HEK293 (cell line): Measurements from ENCODE around the gene SH3BP2.

ENCODE experiments used
- CTCF ChIA-PET: fragments of 350-600 bp; formaldehyde crosslinking; extraction: SDS; loops from one replicate; lab custom pipeline; 2021; ENCODE audit warnings: antibody characterized with exemption; lab: Yijun Ruan, JAX
- POLR2A ChIA-PET: fragments of 300-600 bp; formaldehyde crosslinking; extraction: SDS; loops from one replicate; lab custom pipeline; 2020; ENCODE audit warnings: antibody characterized with exemption, inconsistent platforms; lab: Yijun Ruan, JAX
- H3K27ac ChIP-seq: fragments of 200-500 bp; sonication (Bioruptor generic); 2 replicates; pipeline ENCODE4 v1.5.1; 2014; ENCODE audit warnings: low read depth, low read length, control low read depth, inconsistent platforms; ENCODE audit errors: extremely low read depth
- H3K36me3 ChIP-seq, 2 experiments: fragments of 200-500 bp in 1 of 2; sonication (Bioruptor generic) in 1 of 2; 1 replicate in 1 of 2; 2 replicates in 1 of 2; pipeline ENCODE4 v1.5.1; 2014 to 2017; ENCODE audit warnings: inconsistent platforms in 2 of 2, low read length in 2 of 2; ENCODE audit not compliant: control insufficient read depth in 2 of 2, insufficient read depth in 1 of 2
- H3K4me1 ChIP-seq: fragments of 200-500 bp; sonication (Bioruptor generic); 2 replicates; pipeline ENCODE4 v1.5.1; 2014; ENCODE audit warnings: mild to moderate bottlenecking, low read length, inconsistent platforms; ENCODE audit not compliant: control insufficient read depth, insufficient read depth
- H3K4me3 ChIP-seq: 2 replicates; pipeline ENCODE4 v1.5.1; 2011; ENCODE audit warnings: low read depth, mild to moderate bottlenecking, control low read depth, low read length, moderate library complexity
- H3K9me3 ChIP-seq: fragments of 200-500 bp; sonication (Bioruptor generic); 2 replicates; pipeline ENCODE4 v1.5.1; 2014; ENCODE audit warnings: low read depth, low read length, inconsistent platforms; ENCODE audit not compliant: control insufficient read depth, insufficient read depth
- AEBP2 ChIP-seq: fragments of 450-650 bp; formaldehyde crosslinking; IDR thresholded peaks from 2 replicates; pipeline ENCODE4 v1.5.1; 2016; ENCODE audit warnings: missing biosample characterization, missing genetic modification characterization, borderline replicate concordance
- EGR2 ChIP-seq: fragments of 450-650 bp; formaldehyde crosslinking; IDR thresholded peaks from 2 replicates; pipeline ENCODE4 v1.5.1; 2016; ENCODE audit warnings: low read depth, missing biosample characterization, missing genetic modification characterization
- FEZF1 ChIP-seq: fragments of 450-650 bp; formaldehyde crosslinking; IDR thresholded peaks from 2 replicates; pipeline ENCODE4 v1.5.1; 2016; ENCODE audit warnings: missing biosample characterization, missing genetic modification characterization
- GLIS2 ChIP-seq: fragments of 450-650 bp; formaldehyde crosslinking; IDR thresholded peaks from 2 replicates; pipeline ENCODE4 v1.5.1; 2016; ENCODE audit warnings: missing biosample characterization, missing genetic modification characterization
- KLF1 ChIP-seq: fragments of 450-650 bp; formaldehyde crosslinking; IDR thresholded peaks from 2 replicates; pipeline ENCODE4 v1.5.1; 2016; ENCODE audit warnings: missing biosample characterization, missing genetic modification characterization
- KLF8 ChIP-seq: fragments of 450-650 bp; formaldehyde crosslinking; IDR thresholded peaks from 2 replicates; pipeline ENCODE4 v1.5.1; 2016; ENCODE audit warnings: missing biosample characterization, missing genetic modification characterization
- MZF1 ChIP-seq: fragments of 450-650 bp; formaldehyde crosslinking; IDR thresholded peaks from 2 replicates; pipeline ENCODE4 v1.5.1; 2017; ENCODE audit warnings: missing biosample characterization, missing genetic modification characterization, borderline replicate concordance
- PRDM6 ChIP-seq: fragments of 450-650 bp; formaldehyde crosslinking; IDR thresholded peaks from 2 replicates; pipeline ENCODE4 v1.5.1; 2017; ENCODE audit warnings: missing biosample characterization, missing genetic modification characterization
- ZBTB17 ChIP-seq: fragments of 450-650 bp; formaldehyde crosslinking; IDR thresholded peaks from 2 replicates; pipeline ENCODE4 v1.5.1; 2016; ENCODE audit warnings: missing biosample characterization, missing genetic modification characterization
- ZBTB8A ChIP-seq: fragments of 450-650 bp; formaldehyde crosslinking; IDR thresholded peaks from 2 replicates; pipeline ENCODE4 v1.5.1; 2016; ENCODE audit warnings: missing biosample characterization, missing genetic modification characterization
- ZFHX2 ChIP-seq: fragments of 450-650 bp; formaldehyde crosslinking; conservative IDR thresholded peaks from 2 replicates; pipeline ENCODE4 v1.5.1; 2016; ENCODE audit warnings: missing biosample characterization, missing genetic modification characterization
- ZFP69B ChIP-seq: fragments of 450-650 bp; formaldehyde crosslinking; IDR thresholded peaks from 2 replicates; pipeline ENCODE4 v1.5.1; 2016; ENCODE audit warnings: missing biosample characterization, missing genetic modification characterization
- ZNF114 ChIP-seq: fragments of 450-650 bp; formaldehyde crosslinking; IDR thresholded peaks from 2 replicates; pipeline ENCODE4 v1.5.0; 2017; ENCODE audit warnings: missing biosample characterization, missing genetic modification characterization
- ZNF24 ChIP-seq: fragments of 450-650 bp; formaldehyde crosslinking; IDR thresholded peaks from 2 replicates; pipeline ENCODE4 v1.5.1; 2016; ENCODE audit warnings: missing biosample characterization, missing genetic modification characterization
- ZNF600 ChIP-seq: fragments of 450-650 bp; formaldehyde crosslinking; IDR thresholded peaks from 2 replicates; pipeline ENCODE4 v1.5.1; 2016; ENCODE audit warnings: missing biosample characterization, missing genetic modification characterization
- ZNF776 ChIP-seq: fragments of 450-650 bp; formaldehyde crosslinking; IDR thresholded peaks from 2 replicates; pipeline ENCODE4 v1.5.0; 2017; ENCODE audit warnings: missing biosample characterization, missing genetic modification characterization, borderline replicate concordance
- ZNF837 ChIP-seq: fragments of 450-650 bp; formaldehyde crosslinking; IDR thresholded peaks from 2 replicates; pipeline ENCODE4 v1.5.1; 2016; ENCODE audit warnings: missing biosample characterization, missing genetic modification characterization

SH3BP2 gene

GRCh38 chr4:2796849-2797544 is 4.1 kb downstream of the SH3BP2 start:
- CTCF ChIA-PET = no interaction called here
- Histone ChIP-seq H3K27ac (no peak overlapping the region), H3K4me3 (no peak overlapping the region), H3K36me3 (no peaks in the 10 kb centered on the region), H3K4me1 (no peaks in the 10 kb centered on the region), H3K9me3 (no peaks in the 10 kb centered on the region)
- POLR2A ChIA-PET = no interaction called here
- peak; percentile 16; the same call in 1 of the 2 replicates for TF ChIP-seq ZBTB8A (tag by site-specific recombination)
- no peak for TF ChIP-seq ZNF24 (tag by site-specific recombination)
- no peak for TF ChIP-seq MZF1 (tag by site-specific recombination)
- no peak for TF ChIP-seq ZNF776 (tag by site-specific recombination)
- no peak for TF ChIP-seq ZNF114 (tag by site-specific recombination)
- no peak for TF ChIP-seq ZNF837 (tag by site-specific recombination)

- ChIA-PET POLR2A (no interaction called here), CTCF (no interaction called here)
- Histone ChIP-seq H3K9me3 (no peaks in the 10 kb centered on the region), H3K36me3 (no peaks in the 10 kb centered on the region), H3K27ac (no peak overlapping the region), H3K4me3 (no peak overlapping the region), H3K4me1 (no peaks in the 10 kb centered on the region)
- TF ChIP-seq ZNF600 (tag by site-specific recombination) (0 out of 2 replicates have a peak, but pooled peaks have one; percentile 13), PRDM6 (tag by site-specific recombination) (no peak)
These were observed 4.8 kb downstream of the SH3BP2 start for GRCh38 chr4:2797545-2798305.

GRCh38 chr4:2798399-2799223 is 5.7 kb downstream of the SH3BP2 start:
- Histone ChIP-seq H3K4me1 (no peaks in the 10 kb centered on the region), H3K27ac (no peak overlapping the region), H3K9me3 (no peaks in the 10 kb centered on the region), H3K4me3 (no peak overlapping the region), H3K36me3 (no peaks in the 10 kb centered on the region)
- POLR2A ChIA-PET = no interaction called here
- TF ChIP-seq GLIS2 (tag by site-specific recombination) (0 out of 2 replicates have a peak, but pooled peaks have one; percentile 12), ZFHX2 (tag by site-specific recombination) (peak; percentile 45), ZBTB17 (tag by site-specific recombination) (peak; percentile 41; the same call in 1 of the 2 replicates), ZFP69B (tag by site-specific recombination) (no peak), KLF8 (peak; percentile 13; the same call in 1 of the 2 replicates), AEBP2 (tag by site-specific recombination) (no peak), KLF1 (tag by site-specific recombination) (peak; percentile 99), FEZF1 (no peak), EGR2 (tag by site-specific recombination) (peak; percentile 20; the same call in 1 of the 2 replicates)
- CTCF ChIA-PET = no interaction called here
